HEK293 (cell line): ENCODE data around the gene FYCO1.
"Not testable (repeated sequence)": the region's sequence is repeated elsewhere in the genome, so short reads cannot be mapped to it uniquely, and the experiment has no call there.

Source experiments
- CTCF ChIA-PET: fragments of 350-600 bp; formaldehyde crosslinking; extraction: SDS; loops from one replicate; lab custom pipeline; 2021; ENCODE audit warnings: antibody characterized with exemption; lab: Yijun Ruan, JAX
- POLR2A ChIA-PET: fragments of 300-600 bp; formaldehyde crosslinking; extraction: SDS; loops from one replicate; lab custom pipeline; 2020; ENCODE audit warnings: antibody characterized with exemption, inconsistent platforms; lab: Yijun Ruan, JAX
- H3K27ac ChIP-seq: fragments of 200-500 bp; sonication (Bioruptor generic); 2 replicates; pipeline ENCODE4 v1.5.1; 2014; ENCODE audit warnings: low read depth, low read length, control low read depth, inconsistent platforms; ENCODE audit errors: extremely low read depth
- H3K36me3 ChIP-seq, 2 experiments: fragments of 200-500 bp in 1 of 2; sonication (Bioruptor generic) in 1 of 2; 1 replicate in 1 of 2; 2 replicates in 1 of 2; pipeline ENCODE4 v1.5.1; 2014 to 2017; ENCODE audit warnings: inconsistent platforms in 2 of 2, low read length in 2 of 2; ENCODE audit not compliant: control insufficient read depth in 2 of 2, insufficient read depth in 1 of 2
- H3K4me1 ChIP-seq: fragments of 200-500 bp; sonication (Bioruptor generic); 2 replicates; pipeline ENCODE4 v1.5.1; 2014; ENCODE audit warnings: mild to moderate bottlenecking, low read length, inconsistent platforms; ENCODE audit not compliant: control insufficient read depth, insufficient read depth
- H3K4me3 ChIP-seq: 2 replicates; pipeline ENCODE4 v1.5.1; 2011; ENCODE audit warnings: low read depth, mild to moderate bottlenecking, control low read depth, low read length, moderate library complexity
- H3K9me3 ChIP-seq: fragments of 200-500 bp; sonication (Bioruptor generic); 2 replicates; pipeline ENCODE4 v1.5.1; 2014; ENCODE audit warnings: low read depth, low read length, inconsistent platforms; ENCODE audit not compliant: control insufficient read depth, insufficient read depth
- GLIS2 ChIP-seq: fragments of 450-650 bp; formaldehyde crosslinking; IDR thresholded peaks from 2 replicates; pipeline ENCODE4 v1.5.1; 2016; ENCODE audit warnings: missing biosample characterization, missing genetic modification characterization
- KLF9 ChIP-seq: fragments of 450-650 bp; formaldehyde crosslinking; IDR thresholded peaks from 2 replicates; pipeline ENCODE4 v1.5.1; 2016; ENCODE audit warnings: missing biosample characterization, missing genetic modification characterization, low read depth
- ZBTB21 ChIP-seq: fragments of 450-650 bp; formaldehyde crosslinking; IDR thresholded peaks from 2 replicates; pipeline ENCODE4 v1.5.1; 2017; ENCODE audit warnings: missing biosample characterization, missing genetic modification characterization
- ZFHX2 ChIP-seq: fragments of 450-650 bp; formaldehyde crosslinking; conservative IDR thresholded peaks from 2 replicates; pipeline ENCODE4 v1.5.1; 2016; ENCODE audit warnings: missing biosample characterization, missing genetic modification characterization
- ZNF157 ChIP-seq: fragments of 450-650 bp; formaldehyde crosslinking; IDR thresholded peaks from 2 replicates; pipeline ENCODE4 v1.5.1; 2016; ENCODE audit warnings: missing biosample characterization, missing genetic modification characterization
- ZNF19 ChIP-seq: fragments of 450-650 bp; formaldehyde crosslinking; IDR thresholded peaks from 2 replicates; pipeline ENCODE4; 2016; ENCODE audit warnings: missing biosample characterization, missing genetic modification characterization, low read depth
- ZNF2 ChIP-seq: fragments of 450-650 bp; formaldehyde crosslinking; IDR thresholded peaks from 2 replicates; pipeline ENCODE4 v1.5.1; 2016; ENCODE audit warnings: missing biosample characterization, missing genetic modification characterization
- ZNF366 ChIP-seq: fragments of 450-650 bp; formaldehyde crosslinking; conservative IDR thresholded peaks from 2 replicates; pipeline ENCODE4 v1.5.1; 2016; ENCODE audit warnings: missing biosample characterization, missing genetic modification characterization
- ZNF544 ChIP-seq: fragments of 450-650 bp; formaldehyde crosslinking; IDR thresholded peaks from 2 replicates; pipeline ENCODE4 v1.5.0; 2017; ENCODE audit warnings: missing biosample characterization, missing genetic modification characterization
- ZNF76 ChIP-seq: fragments of 450-650 bp; formaldehyde crosslinking; IDR thresholded peaks from 2 replicates; pipeline ENCODE4; 2016; ENCODE audit warnings: low read depth, missing biosample characterization, missing genetic modification characterization, borderline replicate concordance
- ZNF837 ChIP-seq: fragments of 450-650 bp; formaldehyde crosslinking; IDR thresholded peaks from 2 replicates; pipeline ENCODE4 v1.5.1; 2016; ENCODE audit warnings: missing biosample characterization, missing genetic modification characterization
- TF ChIP-seq, protein P1 (sequence below): fragments of 450-650 bp; formaldehyde crosslinking; IDR thresholded peaks from 2 replicates; pipeline ENCODE4 v1.5.1; 2016; ENCODE audit warnings: missing biosample characterization, missing genetic modification characterization
- TF ChIP-seq, protein P2 (sequence below): fragments of 450-650 bp; formaldehyde crosslinking; IDR thresholded peaks from 2 replicates; pipeline ENCODE4 v1.5.1; 2016; ENCODE audit warnings: missing biosample characterization, missing genetic modification characterization
- TF ChIP-seq, protein P3 (sequence below): fragments of 450-650 bp; formaldehyde crosslinking; IDR thresholded peaks from 2 replicates; pipeline ENCODE4; 2016; ENCODE audit warnings: missing biosample characterization, missing genetic modification characterization
- TF ChIP-seq, protein P4 (sequence below): fragments of 450-650 bp; formaldehyde crosslinking; IDR thresholded peaks from 2 replicates; pipeline ENCODE4 v1.5.1; 2017; ENCODE audit warnings: missing biosample characterization, missing genetic modification characterization

Gene FYCO1

DNA sequence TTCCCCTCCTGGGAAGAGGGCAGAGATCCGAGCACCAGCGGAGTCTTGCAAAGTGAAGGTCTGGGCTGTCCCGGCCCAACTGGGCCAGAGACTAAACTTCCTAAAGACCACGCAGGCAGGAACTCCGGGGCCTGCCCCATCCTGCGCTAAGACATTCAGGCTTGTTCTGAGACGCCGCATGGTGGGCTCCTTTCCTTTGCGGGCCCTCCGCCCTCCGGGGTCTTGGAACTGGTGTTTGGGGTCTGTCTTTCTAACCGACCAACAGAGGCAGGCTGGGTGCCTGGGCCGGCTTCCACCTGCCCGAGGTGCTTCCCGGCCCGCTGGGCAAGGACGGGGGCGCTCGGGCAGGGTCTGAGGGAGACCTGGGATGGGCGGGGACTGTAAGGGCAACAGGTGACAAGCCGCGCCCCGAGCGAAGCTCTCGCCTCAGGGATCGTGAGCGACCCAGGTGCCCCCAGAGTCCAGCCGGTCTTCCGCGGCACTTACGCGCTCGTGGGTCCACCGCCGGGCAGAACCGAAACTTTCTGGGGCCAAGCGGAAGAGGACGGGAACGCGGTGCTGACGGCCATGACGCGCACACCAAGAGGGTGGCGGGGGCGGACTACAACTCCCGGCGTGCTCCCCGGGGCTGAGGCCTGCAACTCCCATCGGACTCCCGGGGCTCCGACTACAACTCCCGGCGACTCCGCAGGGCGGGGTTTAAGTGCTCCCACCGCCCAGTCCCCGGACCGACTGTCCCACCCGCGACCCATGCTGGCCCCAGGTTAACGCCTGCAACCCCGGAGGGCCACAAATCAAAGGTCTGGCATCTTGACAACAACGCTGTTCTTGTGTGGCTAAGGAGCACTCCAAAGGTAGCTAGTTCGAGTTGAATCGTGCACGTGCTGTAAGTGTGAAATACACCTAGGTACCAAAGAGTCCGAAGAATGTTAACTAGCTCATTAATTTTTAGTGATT is at the start of gene FYCO1 (continued):
- TF ChIP-seq ZNF76 (tag by site-specific recombination) (peak; percentile 98), ZFHX2 (tag by site-specific recombination) (peak; percentile 65), KLF9 (tag by site-specific recombination) (peak; percentile 55)
- TF ChIP-seq, protein P1, sequence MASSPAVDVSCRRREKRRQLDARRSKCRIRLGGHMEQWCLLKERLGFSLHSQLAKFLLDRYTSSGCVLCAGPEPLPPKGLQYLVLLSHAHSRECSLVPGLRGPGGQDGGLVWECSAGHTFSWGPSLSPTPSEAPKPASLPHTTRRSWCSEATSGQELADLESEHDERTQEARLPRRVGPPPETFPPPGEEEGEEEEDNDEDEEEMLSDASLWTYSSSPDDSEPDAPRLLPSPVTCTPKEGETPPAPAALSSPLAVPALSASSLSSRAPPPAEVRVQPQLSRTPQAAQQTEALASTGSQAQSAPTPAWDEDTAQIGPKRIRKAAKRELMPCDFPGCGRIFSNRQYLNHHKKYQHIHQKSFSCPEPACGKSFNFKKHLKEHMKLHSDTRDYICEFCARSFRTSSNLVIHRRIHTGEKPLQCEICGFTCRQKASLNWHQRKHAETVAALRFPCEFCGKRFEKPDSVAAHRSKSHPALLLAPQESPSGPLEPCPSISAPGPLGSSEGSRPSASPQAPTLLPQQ (tag by site-specific recombination) = peak; percentile 47; the same call in 1 of the 2 replicates
- TF ChIP-seq, protein P2, sequence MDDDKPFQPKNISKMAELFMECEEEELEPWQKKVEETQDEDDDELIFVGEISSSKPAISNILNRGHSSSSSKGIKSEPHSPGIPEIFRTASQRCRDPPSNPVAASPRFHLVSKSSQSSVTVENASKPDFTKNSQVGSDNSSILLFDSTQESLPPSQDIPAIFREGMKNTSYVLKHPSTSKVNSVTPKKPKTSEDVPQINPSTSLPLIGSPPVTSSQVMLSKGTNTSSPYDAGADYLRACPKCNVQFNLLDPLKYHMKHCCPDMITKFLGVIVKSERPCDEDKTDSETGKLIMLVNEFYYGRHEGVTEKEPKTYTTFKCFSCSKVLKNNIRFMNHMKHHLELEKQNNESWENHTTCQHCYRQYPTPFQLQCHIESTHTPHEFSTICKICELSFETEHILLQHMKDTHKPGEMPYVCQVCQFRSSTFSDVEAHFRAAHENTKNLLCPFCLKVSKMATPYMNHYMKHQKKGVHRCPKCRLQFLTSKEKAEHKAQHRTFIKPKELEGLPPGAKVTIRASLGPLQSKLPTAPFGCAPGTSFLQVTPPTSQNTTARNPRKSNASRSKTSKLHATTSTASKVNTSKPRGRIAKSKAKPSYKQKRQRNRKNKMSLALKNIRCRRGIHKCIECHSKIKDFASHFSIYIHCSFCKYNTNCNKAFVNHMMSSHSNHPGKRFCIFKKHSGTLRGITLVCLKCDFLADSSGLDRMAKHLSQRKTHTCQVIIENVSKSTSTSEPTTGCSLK (tag by site-specific recombination) = no peak
- TF ChIP-seq, all 188 proteins: peak for 37

DNA sequence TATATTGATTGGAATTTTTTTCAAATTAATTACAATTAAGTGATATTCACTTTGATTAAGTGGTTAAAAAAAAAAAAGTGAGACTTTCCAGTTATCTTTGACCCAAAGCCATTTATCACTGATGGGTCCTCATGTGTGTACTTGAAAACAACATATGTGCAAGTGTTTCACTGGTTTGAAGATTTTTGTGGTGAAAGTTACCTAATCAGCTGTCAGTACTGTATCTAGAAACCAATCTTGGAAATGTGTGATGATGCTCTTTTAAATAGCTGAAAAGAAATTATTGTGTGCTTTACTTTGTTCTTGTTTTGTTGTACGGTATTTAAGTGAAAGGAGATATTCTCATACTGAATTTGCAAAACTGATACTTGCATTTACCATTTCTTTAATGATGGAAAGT is 43.3 kb upstream of the FYCO1 start:
- no peaks in the 10 kb centered on the region for H3K4me1 ChIP-seq
- H3K4me3 ChIP-seq = no peak overlapping the region
- H3K27ac ChIP-seq = no peak overlapping the region
- ChIA-PET POLR2A (no interaction called here), CTCF (interaction anchor here (0.7 kb wide), 1 partner anchor 63 kb away, joined by 3 read pairs; no protein-coding TSS in a partner anchor)
- no peaks in the 10 kb centered on the region for H3K9me3 ChIP-seq
- no peaks in the 10 kb centered on the region for H3K36me3 ChIP-seq
- TF ChIP-seq, protein P3, sequence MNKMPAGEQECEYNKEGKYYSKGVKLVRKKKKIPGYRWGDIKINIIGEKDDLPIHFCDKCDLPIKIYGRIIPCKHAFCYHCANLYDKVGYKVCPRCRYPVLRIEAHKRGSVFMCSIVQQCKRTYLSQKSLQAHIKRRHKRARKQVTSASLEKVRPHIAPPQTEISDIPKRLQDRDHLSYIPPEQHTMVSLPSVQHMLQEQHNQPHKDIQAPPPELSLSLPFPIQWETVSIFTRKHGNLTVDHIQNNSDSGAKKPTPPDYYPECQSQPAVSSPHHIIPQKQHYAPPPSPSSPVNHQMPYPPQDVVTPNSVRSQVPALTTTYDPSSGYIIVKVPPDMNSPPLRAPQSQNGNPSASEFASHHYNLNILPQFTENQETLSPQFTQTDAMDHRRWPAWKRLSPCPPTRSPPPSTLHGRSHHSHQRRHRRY = no peak
- no peak for TF ChIP-seq ZNF837 (tag by site-specific recombination)
- TF ChIP-seq ZNF366 (tag by site-specific recombination) = no peak
- TF ChIP-seq ZNF157 (tag by site-specific recombination) = no peak
- TF ChIP-seq, protein P4, sequence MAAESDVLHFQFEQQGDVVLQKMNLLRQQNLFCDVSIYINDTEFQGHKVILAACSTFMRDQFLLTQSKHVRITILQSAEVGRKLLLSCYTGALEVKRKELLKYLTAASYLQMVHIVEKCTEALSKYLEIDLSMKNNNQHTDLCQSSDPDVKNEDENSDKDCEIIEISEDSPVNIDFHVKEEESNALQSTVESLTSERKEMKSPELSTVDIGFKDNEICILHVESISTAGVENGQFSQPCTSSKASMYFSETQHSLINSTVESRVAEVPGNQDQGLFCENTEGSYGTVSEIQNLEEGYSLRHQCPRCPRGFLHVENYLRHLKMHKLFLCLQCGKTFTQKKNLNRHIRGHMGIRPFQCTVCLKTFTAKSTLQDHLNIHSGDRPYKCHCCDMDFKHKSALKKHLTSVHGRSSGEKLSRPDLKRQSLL (tag by site-specific recombination) = no peak
- TF ChIP-seq ZNF19 (tag by site-specific recombination) = no peak
- no peak for TF ChIP-seq ZNF544 (tag by site-specific recombination)
- no peak for TF ChIP-seq ZBTB21 (tag by site-specific recombination)
- no peak for TF ChIP-seq GLIS2 (tag by site-specific recombination)
- TF ChIP-seq ZNF2 (tag by site-specific recombination) = no peak

DNA sequence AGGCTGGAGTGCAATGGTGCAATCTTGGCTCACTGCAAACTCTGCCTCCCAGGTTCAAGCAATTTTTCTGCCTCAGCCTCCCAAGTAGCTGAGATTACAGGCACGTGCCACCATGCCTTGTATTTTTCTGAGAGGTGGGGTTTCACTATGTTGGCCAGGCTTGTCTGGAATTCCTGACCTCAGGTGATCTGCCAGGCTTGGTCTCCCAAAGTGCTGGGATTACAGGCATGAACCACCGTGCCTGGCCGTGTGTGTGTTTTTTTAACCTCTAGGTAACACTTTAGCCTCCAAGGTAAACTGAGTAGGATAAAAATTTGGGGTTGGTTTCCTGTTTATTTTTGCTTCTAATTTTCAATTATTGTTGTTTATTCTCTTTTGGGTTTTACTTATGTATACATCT is 42.4 kb upstream of the FYCO1 start:
- CTCF ChIA-PET, H3K27ac ChIP-seq, H3K4me3 ChIP-seq, POLR2A ChIA-PET, H3K4me1 ChIP-seq, H3K9me3 ChIP-seq, H3K36me3 ChIP-seq: not testable (repeated sequence)
